SIG-M5 (cell line): Measurements from ENCODE around the gene EQTN.

Experiments used
- DNase-seq: peaks from one replicate; lab custom pipeline; 2025; lab: John Stamatoyannopoulos, UW

The EQTN gene

DNA sequence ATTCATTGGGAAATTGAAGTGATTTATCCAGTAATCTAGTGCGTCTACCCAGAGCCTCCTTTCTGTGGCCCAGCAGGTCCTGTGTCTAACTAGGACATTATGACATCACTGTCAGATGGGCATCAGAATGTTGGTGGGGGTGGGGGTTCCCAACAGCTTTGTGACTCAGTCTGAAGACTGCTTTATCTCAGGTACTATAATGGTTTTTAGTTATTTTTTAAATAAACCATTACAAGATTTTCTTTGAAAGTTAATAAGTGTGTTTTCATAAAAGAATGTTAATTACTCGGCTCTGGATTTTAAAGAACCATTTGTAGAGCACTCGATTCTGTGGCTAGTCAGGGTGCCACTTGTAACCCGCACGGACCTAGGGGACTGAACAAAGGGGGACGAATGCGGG, at the start of gene EQTN:
EQTN (minus strand) TSS at position 101 of the 400 bp plus-strand sequence; CDS start at position 6, 95 bp downstream.
- DNase-seq: no peak

DNA sequence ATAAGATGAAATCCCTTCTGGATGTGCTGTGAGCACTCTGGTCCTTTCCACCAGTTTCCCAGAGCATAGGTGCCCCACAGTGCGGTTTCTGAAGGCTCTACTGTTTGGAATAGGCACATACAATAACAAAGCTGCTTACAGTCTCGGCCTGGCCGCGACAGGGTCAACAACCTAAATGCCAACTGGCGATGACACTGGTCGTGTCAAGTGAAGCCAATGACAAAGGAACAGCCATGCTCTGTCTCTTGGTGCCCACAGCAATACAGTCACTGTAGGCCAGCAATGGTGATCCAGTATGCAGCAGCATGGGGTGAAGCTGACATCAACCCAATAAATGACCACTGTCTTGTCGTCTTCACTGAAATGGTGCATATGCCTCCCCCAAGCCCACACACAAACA, 47.8 kb upstream of the EQTN start:
- no peak for DNase-seq

DNA sequence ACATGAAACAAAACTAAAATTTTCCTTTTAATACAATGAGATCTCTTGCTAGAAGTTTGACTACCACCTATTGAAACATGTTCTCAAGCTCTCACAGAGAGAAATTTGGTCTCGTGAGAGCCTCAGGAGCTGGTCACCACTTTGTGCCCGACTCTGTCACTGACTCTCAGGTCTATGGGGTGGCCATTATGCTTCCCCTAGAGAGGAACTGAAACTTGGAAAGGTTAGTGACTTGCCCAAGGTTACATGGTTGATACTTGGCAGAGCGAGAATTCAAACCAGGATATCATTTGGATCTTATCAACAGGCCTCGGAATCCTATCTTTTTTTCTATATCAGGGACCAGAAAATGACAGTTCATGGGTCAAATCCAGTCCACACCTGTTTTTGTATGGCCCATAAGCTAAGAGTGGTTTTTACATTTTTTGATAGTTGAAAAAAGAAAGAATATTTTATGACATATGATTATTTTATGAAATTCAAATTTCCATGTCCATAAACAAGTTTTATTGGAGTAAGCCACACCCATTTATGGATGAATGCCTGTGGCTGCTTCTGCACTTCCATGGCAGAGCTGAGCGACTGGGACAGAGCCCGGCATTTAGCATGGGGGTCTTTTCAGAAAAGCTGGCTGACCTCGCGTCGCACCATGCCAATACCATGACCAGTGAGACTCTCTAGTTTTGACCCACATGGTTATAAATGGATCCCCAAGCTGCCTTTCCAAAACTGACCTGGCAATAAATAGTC, 44.8 kb upstream of the EQTN start:
- DNase-seq: no peak

DNA sequence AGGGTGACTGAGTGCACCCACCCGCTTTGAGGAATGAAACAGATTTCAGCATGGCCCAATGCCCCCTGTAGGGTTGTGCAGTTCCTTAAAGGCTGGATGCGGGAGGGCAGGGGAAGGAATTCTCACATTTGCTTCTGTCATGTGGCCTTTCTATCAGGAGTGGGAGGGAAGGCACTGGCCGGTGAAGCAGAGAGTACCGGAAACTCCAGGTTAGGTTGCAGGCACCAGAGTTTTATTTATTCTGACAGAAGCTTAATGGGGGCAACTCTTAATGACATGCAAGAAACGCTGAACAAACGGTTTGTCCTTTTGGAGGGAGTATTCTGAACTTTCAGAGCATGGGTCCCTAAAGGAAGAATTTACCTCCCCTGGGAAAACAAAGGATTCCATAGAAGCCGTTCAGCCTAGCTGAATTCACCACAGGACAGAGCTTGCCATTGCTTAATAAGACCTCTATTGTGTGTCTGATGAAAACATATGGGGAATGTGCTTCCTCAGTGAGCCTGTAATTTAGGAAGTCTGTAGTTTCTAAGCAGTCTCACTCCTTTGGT, 44.1 kb upstream of the EQTN start:
- no peak for DNase-seq

DNA sequence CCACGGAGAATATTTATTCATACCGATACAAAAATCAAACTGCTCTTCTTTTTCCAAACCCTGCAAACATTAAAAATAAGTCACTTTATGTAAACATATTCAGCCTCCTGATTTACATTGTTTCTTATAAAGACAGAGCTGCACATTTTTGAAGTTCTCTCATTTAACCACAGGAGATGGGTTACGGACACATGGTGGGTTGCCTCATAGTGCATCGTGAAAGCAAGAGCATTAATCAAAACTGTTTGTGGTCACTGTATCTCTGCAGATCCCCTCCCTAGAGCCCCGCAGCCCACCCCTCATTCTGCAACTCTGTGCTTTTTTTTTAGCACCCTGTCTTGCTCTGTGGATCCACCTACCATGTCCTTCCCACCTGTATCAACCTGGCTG, 43.3 kb upstream of the EQTN start:
- DNase-seq: no peak

DNA sequence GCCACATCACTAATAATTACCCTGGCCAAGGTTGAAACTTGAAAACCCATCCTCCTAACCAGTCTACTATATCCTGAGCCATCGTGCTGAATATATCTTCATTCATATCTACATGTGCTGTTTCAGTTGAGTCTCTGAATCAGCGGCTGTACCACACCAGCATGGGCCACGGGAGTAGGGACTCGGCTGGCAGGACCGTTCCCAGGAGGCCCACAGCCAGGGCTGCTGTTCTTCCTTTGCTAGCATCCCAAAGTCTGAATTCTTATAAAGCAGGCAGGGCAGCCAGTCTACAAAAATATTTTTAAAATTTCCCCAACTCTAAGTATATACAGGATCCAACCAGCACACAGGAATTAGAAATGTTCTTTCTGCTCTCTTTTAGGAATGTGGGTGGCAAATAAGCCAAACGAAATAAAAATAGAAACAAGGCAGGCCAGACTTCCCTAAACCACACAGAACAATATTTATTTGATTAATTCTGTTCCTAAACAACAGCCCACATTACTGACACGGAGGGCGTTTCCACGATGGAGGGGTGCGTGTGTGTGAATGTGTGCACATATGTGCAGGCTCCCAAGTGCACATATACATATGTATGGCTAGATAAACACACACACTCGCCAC, 42.8 kb upstream of the EQTN start:
- no peak for DNase-seq

DNA sequence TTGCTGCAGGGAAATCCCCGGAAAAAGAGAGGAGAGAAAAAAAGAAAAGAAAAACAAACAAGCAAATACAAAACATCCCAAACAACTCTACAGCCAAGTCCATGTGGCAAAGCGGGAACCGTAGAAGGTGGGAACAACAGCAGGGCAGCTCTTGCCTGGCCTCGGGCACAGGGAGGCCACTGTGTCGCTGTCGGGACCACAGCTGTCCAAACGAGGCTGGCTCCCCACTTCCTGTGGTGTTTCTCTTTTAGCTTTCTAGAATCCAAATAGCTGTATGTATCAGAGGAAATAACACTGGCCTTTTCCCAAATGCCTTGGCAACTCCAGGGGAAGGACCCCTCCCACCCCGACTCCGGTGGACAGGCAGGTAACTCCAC, 41.6 kb upstream of the EQTN start:
- DNase-seq: no peak

DNA sequence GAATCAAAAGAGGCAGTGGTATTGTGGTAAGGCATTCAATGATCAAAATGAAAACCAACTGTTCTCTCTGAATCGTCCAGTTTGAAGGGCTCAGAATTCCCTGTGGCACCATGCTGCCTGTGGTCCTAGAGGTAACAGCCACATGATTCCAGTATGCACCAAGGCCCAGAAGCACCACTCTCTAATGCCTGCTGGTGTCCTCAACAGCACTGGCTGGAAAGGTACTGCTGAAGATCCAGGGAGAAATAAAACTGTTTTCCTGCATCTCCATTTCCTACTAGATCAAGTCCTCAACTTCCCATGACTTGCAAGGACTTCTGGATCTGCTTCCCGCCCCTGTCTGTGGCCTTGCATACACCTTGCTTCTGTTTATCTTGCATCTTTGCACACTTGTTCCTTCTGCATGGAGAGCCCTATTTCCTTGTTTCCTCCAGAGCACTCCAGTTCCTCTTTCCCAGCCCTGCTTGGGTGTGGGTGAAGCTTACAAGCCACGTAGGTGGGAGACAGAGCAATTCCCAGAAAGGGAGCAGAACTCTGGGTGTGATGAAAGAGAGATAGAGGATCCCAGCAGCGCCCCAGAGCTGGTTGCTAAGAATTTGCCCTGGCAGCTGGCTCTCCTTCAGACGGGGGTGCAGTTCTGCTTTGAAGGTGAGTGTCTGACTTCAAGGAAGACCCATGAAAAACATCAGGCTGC, 41.0 kb upstream of the EQTN start:
- no peak for DNase-seq

DNA sequence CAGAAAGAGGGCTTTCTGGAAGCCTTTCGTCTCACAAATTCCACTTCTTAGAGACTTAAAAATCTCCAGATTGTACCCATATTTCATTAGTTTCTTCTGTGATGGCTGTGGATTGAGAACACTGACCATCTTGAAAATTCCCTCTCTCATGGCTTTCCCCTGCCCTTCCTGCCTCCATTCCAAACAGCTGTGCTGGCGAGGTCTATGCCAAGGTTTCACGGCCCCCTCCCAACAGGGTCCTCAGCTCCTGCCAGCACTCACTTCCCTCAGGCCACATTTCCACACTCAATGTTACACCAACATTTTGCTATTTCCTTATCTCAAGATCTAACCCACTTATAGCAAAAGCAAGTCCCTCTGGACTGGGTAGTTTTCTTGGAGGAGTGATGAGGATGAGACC, 40.3 kb upstream of the EQTN start:
- no peak for DNase-seq

DNA sequence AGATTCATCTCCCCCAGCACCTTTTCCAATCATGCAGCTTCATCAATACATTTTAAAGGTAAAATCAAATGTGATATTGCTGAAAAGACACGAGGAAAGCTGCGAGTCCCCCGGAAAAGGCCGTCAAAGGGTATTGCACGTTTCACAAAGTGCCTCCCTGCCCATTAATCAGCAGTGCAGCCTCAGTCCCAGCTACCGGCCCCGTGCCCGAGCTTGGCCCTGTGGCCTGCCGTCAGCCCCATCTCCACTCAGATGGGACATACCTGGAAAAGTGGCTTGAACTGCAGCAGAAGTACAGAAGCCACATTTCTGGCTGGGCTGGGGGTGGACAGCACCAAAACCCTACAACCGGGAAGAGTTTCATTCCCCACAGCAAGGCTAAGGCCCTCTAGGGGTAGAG, 39.9 kb upstream of the EQTN start:
- DNase-seq: no peak

DNA sequence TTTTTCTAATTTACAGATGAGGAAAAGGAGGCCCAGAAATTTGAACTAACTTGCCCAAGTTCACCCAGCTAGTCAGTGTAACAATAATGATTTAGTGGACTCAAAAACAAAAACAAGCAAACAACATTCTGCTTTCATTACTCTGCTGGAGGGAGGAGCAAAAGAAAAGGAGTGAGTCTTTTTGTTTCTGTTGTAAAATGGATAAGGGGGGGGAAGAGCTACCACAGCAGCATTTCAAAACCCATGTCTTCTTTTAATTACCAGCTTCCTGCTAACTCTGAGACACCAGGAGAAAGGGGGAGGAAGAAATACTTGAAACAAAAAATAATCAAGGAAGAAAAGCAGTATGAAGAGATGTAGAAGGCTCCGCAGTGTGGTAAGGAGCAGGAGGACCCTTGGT, 39.2 kb upstream of the EQTN start:
- no peak for DNase-seq

DNA sequence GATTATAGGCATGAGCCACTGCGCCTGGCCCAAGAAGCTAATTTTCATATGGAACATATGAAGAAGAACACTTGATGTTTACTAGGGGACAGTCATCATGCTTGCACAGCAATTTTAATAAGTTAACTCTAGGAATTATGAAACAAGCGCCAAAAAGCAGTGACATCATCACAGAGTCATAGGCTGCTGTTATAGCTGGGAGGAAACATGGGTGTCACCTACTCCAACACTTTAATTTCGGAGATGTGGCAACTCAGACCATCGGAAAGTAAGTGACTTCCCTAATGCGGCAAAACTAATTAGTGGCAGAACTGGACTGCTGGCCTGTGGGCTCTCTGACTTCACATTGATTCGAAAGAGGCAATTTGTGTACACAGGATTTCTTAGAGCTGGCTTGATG, 38.1 kb upstream of the EQTN start:
- DNase-seq: no peak

DNA sequence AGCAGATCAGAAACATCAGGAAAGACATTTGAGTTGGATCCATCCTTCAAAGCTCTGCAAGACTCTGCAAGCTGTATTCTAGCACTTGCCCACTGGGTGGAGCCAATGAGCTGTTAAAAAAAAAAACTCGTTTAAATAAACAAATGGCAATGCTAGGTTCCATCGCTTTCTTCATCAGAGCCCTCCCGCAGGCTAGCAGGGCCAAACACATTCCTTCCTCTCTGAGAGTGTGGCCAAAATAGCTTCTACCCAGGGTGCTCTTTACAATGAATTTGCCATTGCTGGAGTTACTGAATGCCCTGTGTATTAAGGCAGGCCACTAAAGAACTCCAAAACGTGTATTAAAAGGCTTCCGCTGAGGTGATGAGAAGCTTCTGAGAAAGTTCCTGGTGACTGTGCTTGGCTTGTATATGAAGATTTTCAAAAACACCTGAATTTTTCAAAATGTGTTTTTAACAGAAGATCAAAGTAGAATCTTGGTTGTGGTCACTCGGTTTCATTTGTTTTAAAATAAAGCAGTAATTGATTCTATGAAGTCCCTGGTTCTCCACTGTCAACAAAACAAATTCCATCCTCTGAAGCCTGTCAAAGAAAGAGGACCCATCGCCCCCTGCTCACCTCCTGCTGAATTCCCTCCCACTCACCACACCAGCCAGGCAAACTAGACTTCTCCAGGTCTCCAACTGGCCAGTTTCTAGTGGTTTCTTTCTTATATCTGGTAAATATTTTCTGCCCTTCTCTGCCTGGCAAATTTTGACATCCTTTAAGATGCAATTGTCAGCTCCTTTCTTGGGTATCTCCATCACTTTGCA, 36.5 kb upstream of the EQTN start:
- no peak for DNase-seq

DNA sequence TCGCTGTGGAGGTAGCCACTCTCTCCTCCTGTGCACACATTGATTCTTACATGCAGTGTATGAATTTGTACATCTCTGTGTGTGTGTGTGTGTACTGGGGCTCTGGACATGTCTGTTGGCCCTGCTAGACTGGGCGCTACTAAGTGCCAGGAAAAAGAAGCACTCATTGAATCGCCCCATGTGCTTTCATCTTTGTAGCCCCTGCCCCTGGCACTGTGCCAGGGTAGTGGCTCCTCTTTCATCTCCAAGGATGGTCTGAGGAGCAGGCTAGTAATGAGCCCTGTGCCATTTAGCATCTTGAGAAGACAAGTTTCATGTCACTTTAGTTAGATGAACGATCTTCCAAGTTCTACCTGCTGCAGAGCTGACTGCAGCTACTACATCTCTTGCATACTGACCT, 34.4 kb upstream of the EQTN start:
- no peak for DNase-seq

DNA sequence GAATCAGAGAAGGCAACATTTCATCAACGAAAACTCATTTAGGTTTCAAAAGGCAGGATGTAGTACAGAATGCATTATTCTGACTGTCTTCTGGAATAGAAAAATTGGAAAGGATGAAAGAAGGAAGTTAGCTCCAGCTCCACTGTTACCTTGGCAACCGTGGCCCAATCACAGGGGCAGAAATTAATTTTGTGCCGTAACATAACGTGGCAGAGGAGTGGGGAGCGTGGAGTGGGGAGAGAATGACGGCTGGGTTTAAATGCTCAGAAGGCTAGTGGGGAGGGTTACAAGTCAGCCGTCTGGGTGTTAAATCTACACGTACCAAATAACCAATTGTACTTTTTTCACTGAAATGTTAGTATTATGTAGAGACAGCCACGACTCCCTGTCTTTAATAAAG, 32.3 kb upstream of the EQTN start:
- DNase-seq: no peak

DNA sequence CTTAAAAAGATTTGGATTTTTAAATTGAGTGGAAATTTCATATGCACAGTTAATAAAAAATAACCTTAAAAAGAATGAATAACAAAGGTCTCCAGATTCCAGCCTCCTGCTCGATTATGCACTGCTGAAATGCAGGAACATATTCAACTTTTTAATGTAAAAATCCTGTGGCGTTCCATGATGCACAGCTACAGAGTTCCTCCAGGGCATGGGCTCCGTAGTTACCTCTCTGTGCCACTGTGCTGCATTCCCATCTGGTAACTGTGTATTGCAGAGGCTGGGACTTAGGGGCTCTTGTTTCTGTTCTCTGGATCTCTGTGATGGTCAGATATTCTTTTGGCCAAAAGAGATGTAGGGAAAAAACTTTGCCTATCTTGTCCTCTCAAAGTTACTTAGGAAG, 31.5 kb upstream of the EQTN start:
- no peak for DNase-seq

DNA sequence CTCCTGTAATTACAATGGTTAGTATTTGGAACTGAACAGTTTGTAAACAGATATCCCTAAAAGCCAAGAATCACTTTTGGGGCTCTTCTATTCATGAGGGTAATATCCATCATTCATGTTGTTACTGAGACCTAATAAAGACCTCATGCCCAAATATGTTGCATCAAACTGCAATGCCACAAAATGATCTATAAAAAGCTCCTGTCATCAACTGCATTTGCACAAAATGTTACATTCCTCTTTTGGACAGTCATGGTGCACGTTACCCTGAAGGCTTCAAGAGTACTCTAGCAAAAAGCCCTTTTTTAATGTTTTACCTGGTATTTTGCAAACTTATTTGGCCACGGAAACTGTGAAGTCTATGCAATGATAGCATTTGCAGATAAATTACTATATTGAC, 14.2 kb upstream of the EQTN start:
- DNase-seq: no peak

DNA sequence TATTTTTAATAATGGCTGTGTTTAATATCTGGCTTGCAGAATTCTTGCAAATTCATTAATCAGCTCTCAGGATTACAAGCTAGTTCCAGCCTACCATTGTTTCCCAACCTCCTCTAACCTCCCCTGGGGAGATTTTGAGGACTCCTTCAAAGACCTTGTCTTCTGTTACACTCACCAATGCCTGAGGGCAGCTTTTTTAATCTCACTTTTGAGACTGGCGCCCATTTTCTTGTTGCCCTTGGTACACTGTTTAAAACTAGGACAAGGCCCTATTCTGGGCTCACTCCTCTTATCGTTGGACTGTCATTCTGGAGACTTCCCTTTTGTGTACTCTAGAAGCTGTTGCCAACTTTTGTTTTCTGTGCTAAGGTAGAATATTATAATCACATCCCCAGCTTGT, 13.6 kb upstream of the EQTN start:
- no peak for DNase-seq

DNA sequence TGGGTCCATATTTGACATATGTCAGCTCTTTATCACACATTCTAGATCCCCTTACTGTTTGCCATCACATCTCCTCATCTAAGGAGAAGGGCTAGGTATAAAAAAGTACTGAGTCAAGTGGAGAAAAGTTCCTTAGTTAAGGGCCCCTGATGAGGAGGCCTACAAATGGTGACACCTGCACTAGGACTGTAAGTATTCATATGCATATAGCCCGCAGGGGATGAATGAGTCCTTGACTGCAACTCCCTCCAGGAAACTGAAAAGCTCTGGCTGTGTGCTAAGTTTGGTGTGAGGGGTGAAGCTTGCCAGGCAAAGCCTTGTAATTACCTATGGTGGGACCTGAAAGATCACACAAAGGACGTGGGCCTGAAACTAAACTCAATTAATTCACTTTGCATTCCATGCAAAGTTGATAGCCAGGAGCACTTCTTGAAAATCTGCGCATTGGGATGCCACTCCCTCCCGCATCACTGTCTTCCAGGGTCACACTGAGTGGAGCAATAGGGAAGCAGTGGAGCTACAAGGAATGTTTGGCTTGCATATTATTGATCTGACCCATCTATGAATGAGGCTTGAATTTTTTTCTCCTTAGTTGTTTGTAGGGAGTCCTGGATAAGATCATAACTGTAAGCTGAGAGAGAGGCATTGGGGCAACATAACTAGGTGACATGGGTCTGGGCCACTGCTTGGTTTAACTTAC, 11.9 kb upstream of the EQTN start:
- DNase-seq: no peak

DNA sequence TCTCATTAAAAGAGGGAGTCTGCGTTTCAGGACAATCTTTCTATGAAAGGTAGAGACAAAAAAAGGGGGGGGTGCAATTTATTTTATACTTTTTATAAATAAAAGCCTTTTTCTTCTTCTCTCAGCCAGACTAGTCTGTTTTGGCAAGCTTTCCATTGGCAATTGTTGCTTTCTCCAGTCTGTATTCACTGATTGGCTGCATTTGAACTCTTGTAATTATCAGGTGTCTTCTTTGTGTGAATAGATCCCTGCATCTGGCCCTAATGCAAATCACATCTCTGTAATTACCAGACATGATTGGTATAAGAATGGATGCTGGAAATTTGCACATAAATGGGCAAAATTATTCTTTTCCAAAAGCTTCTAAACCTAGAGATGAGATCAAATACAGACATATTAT, 7.6 kb upstream of the EQTN start:
- no peak for DNase-seq

DNA sequence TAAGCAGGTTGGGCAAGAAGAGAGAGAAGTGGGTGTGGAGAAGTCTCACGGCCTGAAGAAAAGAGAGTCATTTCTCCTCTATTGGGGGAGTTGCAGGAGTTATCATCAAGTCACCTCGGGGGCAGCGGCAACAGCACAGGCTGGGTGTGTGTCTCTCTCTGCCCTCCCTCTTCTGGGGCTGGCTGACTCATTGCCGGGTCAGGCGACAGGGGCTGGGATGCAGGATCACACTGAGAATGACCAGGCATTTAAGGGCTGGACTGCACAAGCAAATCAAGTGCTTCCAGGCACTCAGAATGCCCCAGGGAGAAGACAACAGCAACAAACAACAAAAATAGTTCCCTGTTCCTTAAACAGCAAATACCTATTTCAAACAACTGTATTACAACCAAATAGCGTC, 6.3 kb upstream of the EQTN start:
- DNase-seq: no peak

DNA sequence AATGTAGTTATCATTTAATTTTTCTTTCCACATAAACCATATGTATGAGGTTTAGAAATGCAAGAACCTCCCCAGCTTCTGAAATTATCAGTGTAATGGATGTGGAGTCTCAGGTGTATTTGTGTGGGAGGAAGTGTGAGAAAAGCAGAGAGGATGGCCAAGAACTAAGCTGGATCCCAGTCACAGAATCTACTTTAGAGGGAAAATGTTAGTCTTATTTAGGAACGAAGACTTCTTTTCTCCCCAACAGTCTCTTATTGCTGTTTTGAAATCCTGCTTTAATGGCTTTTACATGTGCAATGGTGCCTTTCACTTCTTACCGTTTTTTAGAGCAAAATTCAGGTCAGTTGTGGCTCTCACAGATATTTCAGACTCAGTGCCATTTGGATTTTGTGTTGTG, 3.0 kb downstream of the EQTN start:
- DNase-seq: no peak
